ENCODE results near the gene ESD.

GRCh38 chr13:46783504-46783903 lies 13.5 kb downstream of the ESD start:
- TF ChIP-seq CTCF (IDR thresholded peaks at IDR 0.05) (no peak), POLR2AphosphoS5 (IDR thresholded peaks at IDR 0.05; ENCODE audit: low read depth, low read length) (no peak), REST (IDR thresholded peaks at IDR 0.05; ENCODE audit: insufficient read depth in 1 of 2, low read depth in 2 of 2, low read length in 1 of 2) (no peak), SIN3A (IDR thresholded peaks at IDR 0.05; ENCODE audit: borderline replicate concordance, insufficient read depth, low read depth, low read length) (no peak), TCF7L2 (IDR thresholded peaks at IDR 0.05; ENCODE audit: low read depth, low read length) (no peak)
